Panc1 (cell line): ENCODE data around the gene C4orf33. TPM values are rescaled to one million over a fixed set of nuclear protein-coding genes. Genes with fewer than 3 reads are reported as not detected.

Experiments used
- ATAC-seq: fragments of 200-7000 bp; cut with Tn5 transposase; 2 replicates; pipeline ENCODE4 v1.9.1; 2020; ENCODE audit warnings: mild to moderate bottlenecking, moderate library complexity
- BruUV-seq: library from RNA; stranded (reverse); fragments of 400-500 nt; replicated peaks from 2 replicates; lab custom pipeline; 2021; lab: Mats Ljungman, UMichigan
- CTCF ChIA-PET: fragments of 300-600 bp; sonication (Branson Sonifier 250); formaldehyde crosslinking; loops from one replicate; lab custom pipeline; 2022; ENCODE audit warnings: antibody characterized with exemption; lab: Charles Lee
- POLR2A ChIA-PET: fragments of 300-600 bp; sonication (Branson Sonifier 250); formaldehyde crosslinking; loops from one replicate; lab custom pipeline; 2022; ENCODE audit warnings: antibody characterized with exemption; lab: Charles Lee
- DNase-seq: peaks from one replicate; pipeline ENCODE4 v3.0.0-alpha.2; 2010; ENCODE audit warnings: low read depth, low spot score
- H3K27ac ChIP-seq: 2 replicates; pipeline ENCODE4 v1.5.1; 2011; ENCODE audit warnings: mild to moderate bottlenecking, low read length, inconsistent platforms
- H3K27me3 ChIP-seq: fragments of 200-500 bp; sonication (Bioruptor generic); 2 replicates; pipeline ENCODE4 v1.6.0; 2014; ENCODE audit warnings: low read length, inconsistent platforms; ENCODE audit not compliant: control insufficient read depth, insufficient read depth
- H3K36me3 ChIP-seq: fragments of 200-500 bp; sonication (Bioruptor generic); 2 replicates; pipeline ENCODE4 v1.5.1; 2014; ENCODE audit warnings: inconsistent platforms, mild to moderate bottlenecking, low read length, moderate library complexity; ENCODE audit not compliant: control insufficient read depth, insufficient read depth
- H3K4me1 ChIP-seq: 2 replicates; pipeline ENCODE4 v1.5.1; 2011; ENCODE audit warnings: inconsistent platforms, mild to moderate bottlenecking, low read length, moderate library complexity; ENCODE audit not compliant: control insufficient read depth, insufficient read depth
- H3K4me3 ChIP-seq, 2 experiments: 2 replicates each; pipeline ENCODE4 v1.5.1; 2011 to 2012; ENCODE audit warnings: low read depth in 2 of 2, low read length in 2 of 2, mild to moderate bottlenecking in 2 of 2, inconsistent platforms in 1 of 2, moderate library complexity in 1 of 2
- H3K9me3 ChIP-seq: fragments of 200-500 bp; sonication (Bioruptor generic); 2 replicates; pipeline ENCODE4 v1.5.1; 2014; ENCODE audit warnings: low read depth, mild to moderate bottlenecking, inconsistent platforms, low read length, moderate library complexity; ENCODE audit not compliant: control insufficient read depth, insufficient read depth
- CTCF ChIP-seq: fragments of 450-650 bp; IDR thresholded peaks from 2 replicates; pipeline ENCODE4 v1.5.1; 2017; ENCODE audit warnings: mild to moderate bottlenecking
- POLR2AphosphoS5 ChIP-seq: IDR thresholded peaks from 2 replicates; pipeline ENCODE4 v1.6.1; 2012; ENCODE audit warnings: mild to moderate bottlenecking, low read depth, low read length, moderate library complexity
- SIN3A ChIP-seq: IDR thresholded peaks from 2 replicates; pipeline ENCODE4 v1.6.1; 2012; ENCODE audit warnings: low read depth, mild to moderate bottlenecking, low read length, moderate library complexity, borderline replicate concordance; ENCODE audit not compliant: insufficient read depth
- TCF7L2 ChIP-seq: IDR thresholded peaks from 2 replicates; pipeline ENCODE4 v1.6.1; 2011; ENCODE audit warnings: mild to moderate bottlenecking, low read depth, low read length, inconsistent platforms
- in situ Hi-C: cut with HindIII; loops from 2 replicates; pipeline ENCODE4 v1.10.0; 2016; ENCODE audit warnings: low sequenced_read_pairs, low pct_unique_long_range_greater_than_20kb
- intact Hi-C: fragments of 100-400 bp; cut with micrococcal nuclease; formaldehyde crosslinking; loops from one replicate; pipeline ENCODE4 v1.10.0; 2022; ENCODE audit not compliant: unreplicated experiment
- total RNA-seq: library from RNA; stranded (reverse); gene quantifications from one replicate; pipeline ENCODE4 v1.2.1, GENCODE V29; 2021; ENCODE audit not compliant: unreplicated experiment
- TF ChIP-seq, protein P1 (sequence below), 2 experiments: IDR thresholded peaks; 2 replicates each; pipeline ENCODE4 v1.6.1; 2011 to 2012; ENCODE audit warnings: low read depth in 2 of 2, control low read depth in 1 of 2, low read length in 1 of 2, mild to moderate bottlenecking in 1 of 2, moderate library complexity in 1 of 2; ENCODE audit not compliant: insufficient read depth in 1 of 2

The C4orf33 gene
- total RNA-seq, 1 experiment from 2014 or later, result 11.4 TPM

GRCh38 chr4:129152350-129152749, 56.4 kb downstream of the C4orf33 start:
- no peaks in the 10 kb centered on the region for H3K36me3 ChIP-seq
- no peak for ATAC-seq
- no peaks in the 10 kb centered on the region for H3K9me3 ChIP-seq
- H3K27ac ChIP-seq, result no peak overlapping the region
- TF ChIP-seq TCF7L2 (no peak), CTCF (no peak), POLR2AphosphoS5 (no peak), SIN3A (no peak)
- TF ChIP-seq, protein P1, sequence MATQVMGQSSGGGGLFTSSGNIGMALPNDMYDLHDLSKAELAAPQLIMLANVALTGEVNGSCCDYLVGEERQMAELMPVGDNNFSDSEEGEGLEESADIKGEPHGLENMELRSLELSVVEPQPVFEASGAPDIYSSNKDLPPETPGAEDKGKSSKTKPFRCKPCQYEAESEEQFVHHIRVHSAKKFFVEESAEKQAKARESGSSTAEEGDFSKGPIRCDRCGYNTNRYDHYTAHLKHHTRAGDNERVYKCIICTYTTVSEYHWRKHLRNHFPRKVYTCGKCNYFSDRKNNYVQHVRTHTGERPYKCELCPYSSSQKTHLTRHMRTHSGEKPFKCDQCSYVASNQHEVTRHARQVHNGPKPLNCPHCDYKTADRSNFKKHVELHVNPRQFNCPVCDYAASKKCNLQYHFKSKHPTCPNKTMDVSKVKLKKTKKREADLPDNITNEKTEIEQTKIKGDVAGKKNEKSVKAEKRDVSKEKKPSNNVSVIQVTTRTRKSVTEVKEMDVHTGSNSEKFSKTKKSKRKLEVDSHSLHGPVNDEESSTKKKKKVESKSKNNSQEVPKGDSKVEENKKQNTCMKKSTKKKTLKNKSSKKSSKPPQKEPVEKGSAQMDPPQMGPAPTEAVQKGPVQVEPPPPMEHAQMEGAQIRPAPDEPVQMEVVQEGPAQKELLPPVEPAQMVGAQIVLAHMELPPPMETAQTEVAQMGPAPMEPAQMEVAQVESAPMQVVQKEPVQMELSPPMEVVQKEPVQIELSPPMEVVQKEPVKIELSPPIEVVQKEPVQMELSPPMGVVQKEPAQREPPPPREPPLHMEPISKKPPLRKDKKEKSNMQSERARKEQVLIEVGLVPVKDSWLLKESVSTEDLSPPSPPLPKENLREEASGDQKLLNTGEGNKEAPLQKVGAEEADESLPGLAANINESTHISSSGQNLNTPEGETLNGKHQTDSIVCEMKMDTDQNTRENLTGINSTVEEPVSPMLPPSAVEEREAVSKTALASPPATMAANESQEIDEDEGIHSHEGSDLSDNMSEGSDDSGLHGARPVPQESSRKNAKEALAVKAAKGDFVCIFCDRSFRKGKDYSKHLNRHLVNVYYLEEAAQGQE (IDR thresholded peaks at IDR 0.05; ENCODE audit: insufficient read depth in 1 of 2, low read depth in 2 of 2, low read length in 1 of 2), result no peak
- DNase-seq, result no peak
- no peaks in the 10 kb centered on the region for H3K27me3 ChIP-seq
- in situ Hi-C loops (no loop called here), intact Hi-C loops (no loop called here)
- ChIA-PET POLR2A (no interaction called here), CTCF (no interaction called here)
- BruUV-seq, result no TSS peak
- no peaks in the 10 kb centered on the region for H3K4me1 ChIP-seq
- no peak overlapping the region for H3K4me3 ChIP-seq

- H3K36me3 ChIP-seq, result no peaks in the 10 kb centered on the region
- in situ Hi-C loops, result no loop called here
Measured at GRCh38 chr4:129153700-129154099, 57.7 kb downstream of the C4orf33 start.

More at GRCh38 chr4:129153700-129154099, 57.7 kb downstream of the C4orf33 start:
- CTCF ChIA-PET, result no interaction called here
- Histone ChIP-seq H3K27ac (no peak overlapping the region), H3K4me1 (no peaks in the 10 kb centered on the region), H3K27me3 (no peaks in the 10 kb centered on the region), H3K4me3 (no peak overlapping the region), H3K9me3 (no peaks in the 10 kb centered on the region)
- no peak for DNase-seq
- ATAC-seq, result no peak
- no peak for TF ChIP-seq POLR2AphosphoS5
- TF ChIP-seq TCF7L2, result no peak
- TF ChIP-seq, protein P1 (IDR thresholded peaks at IDR 0.05; ENCODE audit: insufficient read depth in 1 of 2, low read depth in 2 of 2, low read length in 1 of 2), result no peak
- no peak for TF ChIP-seq SIN3A
- no peak for TF ChIP-seq CTCF
- POLR2A ChIA-PET, result no interaction called here
- BruUV-seq, result no TSS peak
- intact Hi-C loops, result no loop called here
